GM18873 (cell line): Measurements from ENCODE around the gene TAF4.
"Not testable (repeated sequence)": the region's sequence is repeated elsewhere in the genome, so short reads cannot be mapped to it uniquely, and the experiment has no call there.

ENCODE experiments used
- ATAC-seq: cut with Tn5 transposase; IDR thresholded peaks from one replicate; pipeline ENCODE4 v1.9.1; 2021; ENCODE audit warnings: mild to moderate bottlenecking, moderate library complexity, moderate number of reproducible peaks; ENCODE audit not compliant: unreplicated experiment, low FRiP score

TAF4 gene

DNA sequence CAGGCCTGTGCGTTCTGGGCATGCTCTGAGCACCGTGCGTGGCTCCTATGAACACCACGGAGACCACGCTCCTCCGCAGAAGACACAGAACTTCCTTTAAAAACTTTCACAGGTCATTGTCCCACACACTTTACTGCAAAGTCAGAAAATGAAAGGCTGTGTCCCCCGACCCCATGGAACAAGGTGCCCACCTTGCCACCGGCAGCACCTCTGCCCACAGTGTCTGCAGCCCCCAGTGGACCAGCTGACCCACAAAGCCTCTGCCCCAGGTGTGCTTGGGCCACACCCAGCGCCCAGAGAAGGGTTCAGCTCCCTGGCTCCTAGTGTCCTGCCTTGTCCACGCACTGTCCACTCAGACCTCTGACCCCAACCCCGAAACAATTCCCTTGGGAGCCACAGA lies 8.7 kb downstream of the TAF4 start:
- no peak for ATAC-seq

DNA sequence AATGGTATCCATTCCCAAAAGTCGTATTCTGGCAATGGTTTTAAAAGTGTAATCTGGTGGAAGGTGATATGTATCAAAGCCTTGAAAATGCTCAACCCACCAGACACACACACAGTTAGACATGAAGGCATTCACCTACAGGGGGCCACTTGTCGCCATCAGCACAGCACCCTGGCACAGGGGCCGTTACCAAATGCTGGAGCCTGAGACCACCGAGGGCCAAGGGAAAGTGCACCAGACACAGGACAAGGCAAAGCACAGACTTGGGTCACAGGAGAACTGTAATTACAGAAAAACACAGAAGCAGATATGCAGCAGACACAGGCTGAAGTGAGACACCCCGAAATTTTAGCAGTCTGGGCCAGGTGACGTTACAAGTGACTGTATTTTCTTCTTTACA lies 9.3 kb downstream of the TAF4 start:
- ATAC-seq: no peak

DNA sequence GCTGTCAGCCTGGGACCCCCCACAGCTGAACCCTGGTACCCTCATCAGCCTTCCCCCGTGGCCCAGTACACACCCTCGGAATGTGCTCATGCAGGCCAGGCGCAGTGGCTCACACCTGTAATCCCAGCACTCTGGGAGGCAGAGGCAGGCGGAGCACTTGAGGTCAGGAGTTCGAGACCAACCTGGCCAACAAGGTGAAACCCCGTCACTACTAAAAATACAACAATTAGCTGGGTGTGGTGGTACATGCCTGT lies 9.9 kb downstream of the TAF4 start:
- not testable (repeated sequence) for ATAC-seq

DNA sequence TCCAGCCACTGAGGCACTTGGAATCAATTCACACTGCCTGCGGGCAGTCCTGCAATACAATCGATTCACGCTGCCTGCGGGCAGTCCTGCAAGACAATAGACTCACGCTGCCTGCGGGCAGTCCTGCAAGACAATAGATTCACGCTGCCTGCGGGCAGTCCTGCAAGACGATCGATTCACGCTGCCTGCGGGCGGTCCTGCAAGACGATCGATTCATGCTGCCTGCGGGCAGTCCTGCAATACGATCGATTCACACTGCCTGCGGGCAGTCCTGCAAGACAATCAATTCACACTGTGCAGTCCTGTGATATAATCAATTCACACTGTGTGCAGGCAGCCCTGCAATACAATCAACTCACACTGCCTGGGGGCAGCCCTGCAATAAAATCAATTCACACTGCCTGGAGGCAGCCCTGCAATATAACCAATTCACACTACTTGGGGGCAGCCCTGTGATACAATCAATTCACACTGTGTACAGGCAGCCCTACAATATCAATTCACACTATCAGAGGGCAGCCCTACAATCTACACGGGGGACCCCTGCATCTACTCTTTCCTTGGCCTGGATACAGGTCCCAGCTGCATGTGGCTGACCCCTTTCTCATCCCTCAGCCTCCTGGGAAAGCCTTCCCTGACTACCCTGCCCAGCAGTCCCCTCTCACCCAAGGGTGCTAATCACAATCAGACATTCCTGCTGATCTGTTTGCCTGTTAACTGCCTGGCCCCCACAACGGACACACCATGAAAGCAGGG lies 10.4 kb downstream of the TAF4 start:
- ATAC-seq: no peak

DNA sequence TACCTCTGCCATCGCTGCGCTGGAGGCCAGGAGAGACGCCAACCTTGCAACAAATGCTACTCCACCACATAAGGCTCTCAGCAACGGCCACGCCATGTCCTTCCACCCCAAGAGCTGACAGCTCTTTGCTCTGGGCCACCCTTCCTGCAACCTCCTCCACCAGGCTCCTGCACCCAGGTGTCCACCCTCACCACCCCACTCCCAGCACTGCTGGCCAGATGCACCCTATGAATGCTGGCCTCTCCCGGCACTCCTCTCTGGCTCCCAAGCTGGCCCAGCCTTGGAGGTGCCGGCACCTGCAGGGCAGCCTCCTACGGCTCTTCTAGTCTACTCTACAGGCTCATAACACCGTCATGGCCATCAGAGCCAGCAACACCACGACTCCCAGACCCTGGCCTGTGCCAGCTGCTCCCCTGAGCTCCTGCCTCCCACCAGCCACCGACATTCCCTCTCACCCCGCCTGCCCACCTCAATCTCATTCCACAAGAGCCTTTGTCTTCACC lies 11.2 kb downstream of the TAF4 start:
- ATAC-seq: no peak

DNA sequence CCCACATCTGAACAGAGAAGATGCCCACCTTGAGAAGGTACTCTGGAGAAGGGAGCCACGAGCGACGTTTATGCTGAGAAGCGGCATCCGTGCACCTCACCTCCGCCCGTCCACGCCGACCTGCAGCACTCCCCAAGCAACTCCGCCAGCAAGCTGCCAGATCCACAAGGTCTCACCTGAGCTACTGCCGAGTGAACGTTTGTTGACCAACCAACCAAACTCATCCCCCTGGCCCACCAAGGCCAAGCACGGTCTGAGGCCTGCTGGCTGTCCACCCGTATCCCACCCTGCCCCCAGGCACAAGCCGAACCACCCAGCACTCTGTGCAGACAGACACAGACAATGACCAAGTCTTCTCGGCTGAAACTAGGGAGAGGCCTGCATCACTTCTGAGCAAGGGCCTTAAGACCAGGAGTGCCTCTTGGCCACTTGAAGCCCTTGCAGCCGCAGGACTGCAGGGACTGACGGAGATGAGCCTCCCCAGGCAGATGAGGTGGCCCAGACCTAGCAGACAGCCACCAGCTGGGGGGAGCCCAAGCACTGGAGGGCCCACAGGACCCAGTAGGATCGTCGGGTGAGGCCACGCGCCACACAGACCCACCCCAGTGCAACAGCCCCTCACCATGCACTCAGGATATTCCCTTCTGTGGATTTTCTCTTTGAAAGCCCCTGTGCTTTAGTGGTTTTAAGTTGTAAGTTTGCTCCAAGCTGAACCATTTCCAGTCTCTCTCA lies 12.1 kb downstream of the TAF4 start:
- ATAC-seq: no peak

DNA sequence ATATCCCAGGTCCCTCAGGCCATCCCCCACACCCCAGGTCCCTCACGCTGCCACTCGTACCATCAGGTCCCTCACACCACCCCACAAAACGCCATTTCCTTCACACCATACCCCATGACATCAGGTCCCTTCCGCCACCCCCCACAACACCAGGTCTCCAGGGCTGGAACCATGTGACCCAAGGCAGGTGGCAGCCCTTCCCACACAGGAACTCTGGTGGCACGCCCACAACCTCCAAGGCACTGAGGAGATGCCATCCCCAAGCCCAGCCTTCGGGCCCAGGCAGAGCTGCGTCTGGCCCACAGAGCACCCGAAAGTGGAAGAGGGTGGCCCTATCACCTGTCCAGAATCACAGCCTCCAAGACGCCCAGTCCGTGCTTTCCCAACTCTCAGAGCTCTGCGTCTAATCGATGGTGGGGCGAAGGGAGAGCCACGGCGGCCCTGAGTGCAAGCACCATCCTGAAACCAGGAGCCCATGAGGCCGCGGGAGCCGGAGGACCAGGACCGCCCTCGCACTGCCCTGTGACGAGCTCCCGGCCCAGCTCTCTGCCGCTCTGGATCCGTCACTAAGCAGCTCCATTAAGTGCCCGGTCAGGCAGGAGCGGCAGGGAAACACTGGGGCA lies 12.7 kb downstream of the TAF4 start:
- ATAC-seq: no peak

DNA sequence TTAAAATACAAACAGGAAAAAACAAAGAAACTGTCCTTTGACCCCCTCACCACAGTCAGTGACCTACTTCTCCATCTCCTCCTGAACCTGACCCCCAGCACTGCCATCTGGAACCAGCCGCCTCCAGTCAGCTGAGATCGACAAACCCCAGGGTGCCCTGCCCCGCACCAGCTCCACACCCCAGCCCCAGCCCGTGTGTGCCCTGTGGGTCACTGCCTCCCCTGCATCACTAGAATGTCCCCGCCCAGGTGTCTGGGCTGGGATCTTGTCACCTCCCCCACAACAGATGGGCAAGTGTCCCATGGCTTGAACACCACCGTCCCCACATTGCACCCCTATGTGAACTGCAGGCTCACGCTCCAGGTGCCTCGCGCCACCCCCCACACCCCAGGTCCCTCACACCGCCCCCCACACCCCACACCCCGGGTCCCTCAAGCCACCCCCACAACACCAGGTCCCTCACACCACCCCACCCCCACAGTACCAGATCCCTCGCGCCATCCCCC lies 13.3 kb downstream of the TAF4 start:
- no peak for ATAC-seq

DNA sequence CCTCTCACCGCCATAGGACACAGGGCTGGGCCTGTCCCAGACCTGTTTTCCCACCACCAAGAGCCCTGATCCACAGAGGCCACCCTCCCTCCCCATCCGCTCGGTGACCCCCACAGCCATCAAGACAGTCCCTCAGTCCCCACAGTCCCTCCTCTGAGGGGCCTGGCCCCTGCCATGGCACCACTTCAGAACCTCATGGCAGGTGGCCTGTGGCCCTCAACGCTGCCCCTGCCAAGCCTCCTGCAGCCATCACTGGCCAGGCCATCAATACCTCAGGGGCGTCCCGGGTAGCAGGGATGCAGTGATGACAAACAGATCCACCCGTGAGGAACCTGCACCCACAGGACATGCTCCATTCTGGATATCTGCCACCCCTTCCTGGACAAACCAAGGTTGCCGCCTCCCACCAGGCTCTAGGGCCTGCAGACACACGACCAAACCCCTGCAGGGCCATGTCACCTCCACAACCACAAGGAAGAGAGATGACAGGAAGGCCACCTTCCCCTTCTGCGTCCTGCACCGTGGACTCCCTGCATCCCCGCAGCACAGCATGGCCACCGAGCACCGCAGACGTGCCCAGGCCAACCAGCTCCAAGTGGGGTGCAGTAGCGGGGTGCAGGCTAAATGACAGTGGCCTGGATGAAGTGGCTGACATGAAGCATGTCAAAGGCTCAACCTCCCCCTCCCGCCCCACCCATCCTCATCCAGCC lies 14.0 kb downstream of the TAF4 start:
- ATAC-seq: no peak

DNA sequence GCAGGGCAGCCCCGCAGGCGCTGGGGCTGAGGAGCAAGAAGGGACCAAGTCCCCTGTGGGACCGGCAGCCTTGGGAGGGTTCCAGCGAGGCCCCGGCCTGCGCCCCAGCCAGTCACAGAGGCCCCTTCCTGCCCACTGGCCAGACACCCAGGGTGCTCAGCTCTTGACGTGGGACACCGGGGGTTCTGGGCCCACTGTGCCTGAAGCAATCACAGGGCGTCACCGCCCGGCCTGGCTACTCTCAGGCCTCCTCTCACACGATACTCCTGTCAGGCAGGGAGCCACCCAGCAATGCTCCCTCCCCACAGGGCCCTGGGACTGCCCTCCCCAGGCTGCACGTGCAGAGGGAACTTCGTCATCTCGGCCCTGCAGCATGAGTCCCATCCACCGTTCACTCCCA lies 14.5 kb downstream of the TAF4 start:
- ATAC-seq: no peak

DNA sequence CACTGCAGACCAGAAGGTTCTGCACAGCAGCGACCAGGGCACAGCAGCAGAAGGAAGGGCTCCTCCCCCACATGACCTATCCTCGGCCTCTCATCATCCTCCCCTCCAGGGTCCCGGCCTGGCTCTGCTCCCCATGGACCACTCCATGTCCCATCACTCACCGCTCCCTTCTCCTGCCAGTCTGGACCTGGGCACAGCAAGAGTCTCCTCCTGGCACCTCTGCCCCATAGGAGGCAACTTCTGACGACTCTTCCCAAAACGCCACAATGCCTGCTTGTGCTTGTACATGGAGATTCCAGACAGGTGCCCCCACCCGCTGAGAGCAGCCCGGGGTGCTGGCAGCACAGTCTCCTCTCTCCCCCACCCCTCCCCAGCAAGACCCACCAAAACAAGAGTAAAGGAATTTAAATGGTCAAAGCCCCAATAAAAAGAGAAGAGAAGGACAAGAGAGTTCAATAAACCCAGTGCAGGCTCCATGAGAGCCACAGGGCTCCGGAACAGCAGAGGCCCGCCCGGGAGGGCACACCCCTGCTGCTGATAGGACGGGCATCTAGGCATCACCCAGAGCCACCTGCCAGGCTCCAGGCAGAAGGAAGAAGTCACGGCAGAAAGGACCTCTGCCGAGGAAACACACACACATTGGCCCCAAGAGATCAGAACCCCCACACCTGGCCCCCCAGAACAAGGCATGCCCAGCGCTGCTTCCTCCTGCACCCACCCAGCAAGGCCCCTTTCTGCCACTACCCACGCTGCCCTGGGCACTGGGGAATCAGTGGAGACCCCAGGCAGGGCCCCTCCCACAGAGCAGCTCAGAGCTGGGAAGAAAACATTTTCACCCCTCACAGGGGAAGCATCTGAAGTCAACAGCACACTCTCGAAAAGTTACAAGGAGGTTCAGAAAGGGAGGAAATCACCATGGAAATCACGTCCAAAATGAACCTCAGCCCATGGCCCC lies 15.2 kb downstream of the TAF4 start:
- ATAC-seq: no peak

DNA sequence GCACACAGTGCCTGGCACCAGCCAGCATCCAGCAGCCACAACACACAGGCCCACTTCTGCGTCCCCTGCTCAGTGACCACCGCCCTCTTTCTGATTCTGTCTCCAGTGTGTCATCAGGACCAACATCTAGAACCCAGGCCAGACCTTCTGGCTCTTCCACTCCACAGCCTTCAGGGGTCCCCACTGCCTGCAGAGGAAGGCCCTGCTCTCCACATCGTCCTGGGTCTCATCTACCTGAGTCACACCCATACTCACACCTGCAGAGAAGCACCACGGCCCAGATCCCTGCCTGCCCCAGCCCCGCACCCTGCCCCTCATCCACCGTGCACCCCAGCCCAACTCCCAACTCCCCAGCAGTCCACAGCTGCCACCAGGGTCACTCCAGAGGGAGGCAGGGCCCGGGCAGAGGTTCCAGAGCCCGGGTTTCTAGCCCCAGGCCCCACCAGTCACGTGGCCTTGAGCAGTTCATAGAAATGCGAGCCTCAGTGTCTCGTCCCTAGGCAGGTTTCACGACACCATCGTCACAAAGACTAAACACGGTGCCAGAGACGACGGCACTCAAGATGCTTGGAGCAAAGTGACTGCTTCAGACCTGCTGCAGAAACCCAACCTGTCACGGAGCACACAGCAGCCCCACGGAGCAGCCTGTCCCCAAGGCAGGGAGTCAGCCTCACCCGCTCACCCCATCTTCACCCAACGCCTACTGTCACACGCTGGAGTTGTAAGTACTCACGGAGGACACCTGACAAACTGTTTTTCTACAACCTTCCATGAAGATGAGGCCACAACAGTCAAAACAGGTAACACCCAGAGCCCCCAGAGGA lies 16.1 kb downstream of the TAF4 start:
- no peak for ATAC-seq

DNA sequence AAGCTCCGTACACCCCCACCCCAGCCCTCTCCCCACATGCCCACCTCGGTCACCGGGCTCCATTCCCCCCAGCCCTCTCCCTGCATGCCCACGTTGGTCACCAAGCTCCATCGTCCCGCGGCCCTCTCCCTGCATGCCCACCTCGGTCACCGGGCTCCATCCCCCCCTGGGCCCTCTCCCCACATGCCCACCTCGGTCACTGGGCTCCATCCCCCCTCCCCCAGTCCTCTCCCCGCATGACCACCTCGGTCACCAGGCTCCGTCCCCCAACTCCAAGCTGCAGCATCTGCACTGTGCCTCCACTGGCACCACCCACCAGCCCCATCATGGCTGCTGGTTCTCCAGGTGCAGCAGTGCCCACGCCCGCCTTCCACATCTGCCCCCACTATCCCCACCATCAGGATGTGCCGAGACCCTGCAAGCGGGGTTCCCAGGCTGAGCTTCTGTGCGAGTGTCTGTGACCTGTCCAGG lies 16.8 kb downstream of the TAF4 start:
- no peak for ATAC-seq

DNA sequence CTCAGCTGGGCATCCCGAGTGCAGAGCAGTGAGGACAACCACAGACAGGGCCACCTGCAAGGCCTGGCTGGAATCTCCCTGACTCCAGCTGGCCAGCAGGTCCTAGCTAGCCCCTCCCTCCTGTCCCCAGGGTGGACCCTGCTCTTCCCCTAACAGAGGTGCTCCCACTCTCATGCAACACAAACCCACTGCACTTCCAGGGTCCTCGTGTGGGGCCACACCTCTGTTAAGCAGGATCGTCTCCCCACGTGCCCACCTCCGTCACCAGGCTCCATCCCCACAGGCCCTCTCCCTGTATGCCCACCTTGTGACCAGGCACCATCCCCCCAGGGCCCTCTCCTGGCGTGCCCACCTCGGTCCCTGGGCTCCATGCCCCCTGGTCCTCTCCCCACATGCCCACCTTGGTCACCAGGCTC lies 17.3 kb downstream of the TAF4 start:
- ATAC-seq: no peak

DNA sequence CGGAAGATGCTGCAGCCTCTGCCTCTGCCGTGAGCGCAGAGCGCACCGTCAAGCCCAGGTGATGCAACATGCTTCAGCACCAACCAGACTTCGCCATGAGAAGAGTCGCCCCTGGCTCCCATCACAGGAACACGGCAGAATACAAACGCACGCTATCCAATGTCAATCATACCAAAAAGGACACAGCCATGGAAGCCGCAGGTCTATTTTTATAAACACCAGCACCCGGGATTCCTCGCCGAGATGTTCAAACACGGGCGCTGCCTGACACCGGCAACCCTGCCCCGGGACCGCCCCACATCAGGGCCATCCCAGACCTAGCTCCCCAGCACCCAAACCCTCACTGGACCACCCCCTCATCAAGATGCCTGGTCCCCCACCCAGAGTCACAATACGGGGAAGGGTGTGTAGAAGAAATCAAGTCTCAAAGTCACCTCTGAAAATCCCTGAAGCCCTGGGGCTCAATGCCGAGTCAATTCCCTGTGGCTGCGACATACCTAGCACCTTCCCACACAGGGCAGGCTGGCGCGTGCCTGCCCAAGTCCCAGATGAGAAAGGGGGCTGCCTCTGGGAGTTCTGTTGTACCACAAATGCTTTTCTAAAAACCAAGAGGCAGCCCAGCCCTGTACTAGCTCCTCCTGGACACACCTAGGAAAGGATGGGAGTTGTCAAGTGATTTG lies 17.9 kb downstream of the TAF4 start:
- no peak for ATAC-seq

DNA sequence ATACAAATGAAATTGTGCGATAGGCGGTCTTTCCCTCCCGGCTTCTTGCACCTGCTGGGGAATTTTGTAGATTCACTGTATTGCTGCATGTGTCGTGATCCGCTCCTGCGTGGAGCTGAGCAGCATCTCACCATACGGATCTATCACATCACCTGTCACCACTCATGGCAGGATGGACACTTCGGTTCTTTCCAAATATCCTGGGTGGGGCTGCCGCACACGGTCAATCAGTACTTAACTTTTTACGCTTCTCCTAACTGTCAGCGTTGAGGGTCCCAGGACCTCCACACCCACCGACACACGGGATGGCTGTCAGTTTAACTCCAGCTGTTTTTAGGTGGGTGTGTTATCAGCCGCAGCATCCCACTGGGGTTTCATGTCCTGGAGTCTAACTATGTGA lies 19.2 kb downstream of the TAF4 start:
- ATAC-seq: no peak

DNA sequence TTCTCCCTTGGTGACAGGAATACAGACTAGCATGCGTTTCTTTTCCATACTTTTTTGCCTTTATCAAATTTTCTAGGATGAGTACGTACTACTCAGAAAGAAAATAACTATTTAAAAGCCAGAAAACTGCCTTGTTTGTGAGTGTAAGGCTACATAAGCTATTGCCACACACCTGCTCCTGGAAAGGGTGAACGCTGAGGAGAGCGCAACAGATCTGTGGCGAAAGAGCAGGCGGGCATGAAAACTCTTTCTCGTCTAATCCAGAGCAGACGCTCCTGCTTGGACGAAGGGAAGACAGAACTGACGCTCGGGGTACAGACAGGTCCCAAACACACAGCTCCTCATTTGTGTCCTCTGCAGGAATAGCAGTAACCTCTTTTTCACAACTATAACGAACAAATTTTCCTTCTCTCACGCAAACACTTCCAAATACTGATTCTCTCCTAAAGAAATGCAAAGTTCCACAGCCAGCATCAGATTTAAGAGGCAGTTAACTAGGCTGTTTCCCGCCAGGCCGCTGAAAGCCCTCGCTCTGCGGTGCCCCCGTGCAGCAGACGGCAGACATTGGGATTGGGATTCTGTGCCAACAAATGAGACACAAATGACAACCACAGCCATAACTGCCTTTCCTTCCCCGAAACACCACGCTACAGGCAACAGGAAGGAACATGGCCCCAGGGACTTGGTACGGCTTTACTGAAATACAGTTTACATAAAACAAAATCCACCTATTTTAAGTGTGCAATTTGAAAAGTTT lies 20.0 kb downstream of the TAF4 start:
- ATAC-seq: no peak

DNA sequence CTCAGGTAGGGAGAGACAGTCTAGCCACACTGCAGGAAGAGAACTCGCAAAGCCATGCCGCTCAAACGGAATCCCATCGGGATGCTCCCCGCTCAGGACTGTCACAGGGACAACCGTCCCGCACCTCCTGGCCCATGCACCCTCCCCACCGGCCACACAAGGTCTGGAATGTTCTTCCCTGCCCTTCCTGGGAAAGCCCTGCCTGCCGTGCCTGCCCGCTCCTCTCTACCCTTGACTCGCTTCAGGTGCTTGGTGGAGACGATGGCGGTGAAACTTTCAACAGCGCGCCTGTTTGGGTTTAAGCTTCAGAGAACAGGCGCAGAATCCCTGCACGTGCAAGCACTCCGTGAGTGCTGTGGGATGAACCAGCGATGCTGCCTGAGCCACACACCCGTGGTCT lies 20.6 kb downstream of the TAF4 start:
- no peak for ATAC-seq
